Measurements from ENCODE around the gene ADAM15. TPM values are rescaled to one million over a fixed set of nuclear protein-coding genes. Genes with fewer than 3 reads are reported as not detected.

ADAM15 gene
- total and polyA plus RNA-seq, 7 donors, result 37.8 to 186 (median 54.9) TPM

DNA sequence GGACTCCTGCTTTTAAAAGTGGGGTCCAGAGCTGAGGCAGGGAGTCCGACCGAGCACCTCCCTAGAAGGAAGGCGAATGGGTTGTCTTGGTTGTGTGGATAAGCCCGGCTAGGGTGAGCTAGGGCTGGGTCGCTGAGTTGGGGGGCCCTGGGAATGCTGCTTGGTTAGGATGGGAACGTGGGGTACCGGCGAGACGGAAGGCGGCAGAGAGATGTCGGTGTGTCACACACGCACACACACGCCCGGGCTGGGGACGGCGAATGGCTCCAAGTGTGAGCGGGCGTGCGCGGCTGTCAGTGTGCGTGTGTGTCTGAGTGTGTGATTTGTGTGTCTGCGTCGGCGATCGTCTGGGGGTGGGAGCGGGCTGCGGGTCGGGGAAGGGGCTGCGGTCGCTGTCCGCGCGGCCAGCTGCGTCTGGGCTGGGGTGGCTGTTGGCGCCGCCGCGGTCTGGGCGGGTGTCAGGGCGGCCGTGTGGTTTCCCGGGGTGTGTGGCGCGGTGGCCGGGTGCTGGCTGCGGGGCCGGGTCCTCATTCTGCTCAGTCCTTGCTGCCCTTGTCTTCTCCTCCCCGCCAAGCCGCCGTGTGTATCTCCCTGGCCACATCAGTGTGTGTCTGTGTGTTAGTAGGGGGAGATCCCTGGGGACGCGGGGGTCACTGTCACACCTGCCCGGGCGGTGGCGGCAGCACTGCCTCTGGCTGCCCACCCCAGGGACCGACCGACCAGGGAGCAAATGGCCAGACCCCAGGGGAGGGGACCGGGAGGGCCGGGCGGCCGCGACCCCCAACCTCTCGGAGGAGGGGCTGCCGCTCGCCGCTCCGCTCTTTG, 28.6 kb downstream of the ADAM15 start:
- Histone ChIP-seq H3K36me3 (no peaks in the 10 kb centered on the region), H3K27ac (no peak overlapping the region), H3K4me3 (peak overlapping the region in 1 of 4 donors; percentile 50), H3K4me1 (peaks cover 0 to 52% (median 49%) of the 10 kb centered on the region in 4 donors), H3K27me3 (peaks cover 45 to 58% (median 56%) of the 10 kb centered on the region in 3 donors), H3K9me3 (no peaks in the 10 kb centered on the region)
- TF ChIP-seq POLR2AphosphoS5 (IDR thresholded peaks at IDR 0.05) (no peak), POLR2A (IDR thresholded peaks at IDR 0.05) (no peak)
- TF ChIP-seq, protein P1, sequence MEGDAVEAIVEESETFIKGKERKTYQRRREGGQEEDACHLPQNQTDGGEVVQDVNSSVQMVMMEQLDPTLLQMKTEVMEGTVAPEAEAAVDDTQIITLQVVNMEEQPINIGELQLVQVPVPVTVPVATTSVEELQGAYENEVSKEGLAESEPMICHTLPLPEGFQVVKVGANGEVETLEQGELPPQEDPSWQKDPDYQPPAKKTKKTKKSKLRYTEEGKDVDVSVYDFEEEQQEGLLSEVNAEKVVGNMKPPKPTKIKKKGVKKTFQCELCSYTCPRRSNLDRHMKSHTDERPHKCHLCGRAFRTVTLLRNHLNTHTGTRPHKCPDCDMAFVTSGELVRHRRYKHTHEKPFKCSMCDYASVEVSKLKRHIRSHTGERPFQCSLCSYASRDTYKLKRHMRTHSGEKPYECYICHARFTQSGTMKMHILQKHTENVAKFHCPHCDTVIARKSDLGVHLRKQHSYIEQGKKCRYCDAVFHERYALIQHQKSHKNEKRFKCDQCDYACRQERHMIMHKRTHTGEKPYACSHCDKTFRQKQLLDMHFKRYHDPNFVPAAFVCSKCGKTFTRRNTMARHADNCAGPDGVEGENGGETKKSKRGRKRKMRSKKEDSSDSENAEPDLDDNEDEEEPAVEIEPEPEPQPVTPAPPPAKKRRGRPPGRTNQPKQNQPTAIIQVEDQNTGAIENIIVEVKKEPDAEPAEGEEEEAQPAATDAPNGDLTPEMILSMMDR (IDR thresholded peaks at IDR 0.05), result no peak
- WGBS, 2 donors, result 1 to 2% methylated on average over 67 of the region's 67 CpGs
- DNase-seq, result peak; percentile 67
- intact Hi-C loops (cut with DNase I), result no loop called here

GRCh38 chr1:155080312-155081228, 29.5 kb downstream of the ADAM15 start:
- intact Hi-C loops (cut with DNase I), result no loop called here
- 0 to 1% methylated on average over 71 of the region's 71 CpGs for WGBS, 2 donors
- peak overlapping the region in 3 of 4 donors; percentile 18 to 20 (median 20) for H3K4me3 ChIP-seq

DNA sequence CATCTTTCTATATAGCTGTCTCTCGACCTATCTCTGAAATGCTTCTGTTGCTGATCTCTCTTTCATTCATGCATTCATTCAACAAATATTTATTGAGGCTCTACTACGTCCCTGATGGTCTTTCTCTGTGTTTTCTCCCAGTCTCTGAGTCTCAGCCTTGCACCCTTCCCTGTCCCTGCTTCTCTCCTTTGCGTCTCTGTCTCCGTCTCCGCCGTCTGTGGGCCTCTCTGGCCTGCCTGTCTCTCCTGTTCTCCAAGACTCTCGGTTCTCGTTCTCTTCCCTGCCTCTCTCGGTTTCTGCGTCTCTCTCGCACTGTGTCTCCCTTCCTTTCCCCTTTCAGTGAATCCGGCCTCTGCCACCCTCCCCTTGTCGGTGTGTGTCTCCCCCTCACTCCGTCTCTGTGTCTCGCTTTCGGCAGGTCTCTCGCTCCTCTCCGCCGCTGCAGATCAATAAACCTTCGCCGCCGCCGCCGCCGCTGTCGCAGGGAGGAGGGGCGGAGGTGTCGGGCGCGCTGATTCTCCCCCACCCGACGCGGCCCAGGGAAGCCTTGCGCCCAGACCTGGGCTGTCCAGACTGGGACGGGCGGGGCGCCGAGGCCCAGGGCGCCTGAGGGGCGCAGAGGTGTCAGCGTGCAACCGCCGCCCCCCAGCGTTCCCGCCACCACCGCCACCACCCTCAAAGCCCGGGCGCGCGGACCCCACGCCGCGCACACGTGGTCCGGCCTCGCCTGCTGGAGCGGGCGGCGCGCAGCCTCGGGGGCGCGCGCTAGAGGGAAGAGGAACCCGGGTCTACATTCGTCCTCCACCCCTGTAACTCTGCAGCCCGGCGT, 30.6 kb downstream of the ADAM15 start:
- H3K4me1 ChIP-seq, result peaks cover 0 to 63% (median 62%) of the 10 kb centered on the region in 4 donors
- H3K4me3 ChIP-seq, result peak overlapping the region in 2 of 4 donors; percentile 9 to 19
- no peaks in the 10 kb centered on the region for H3K9me3 ChIP-seq
- WGBS, 2 donors, result 1 to 3% methylated on average over 68 of the region's 68 CpGs
- peak; percentile 56 for DNase-seq
- no peak for TF ChIP-seq EP300 (IDR thresholded peaks at IDR 0.05)
- TF ChIP-seq, protein P1 (IDR thresholded peaks at IDR 0.05), result no peak
- TF ChIP-seq POLR2A (IDR thresholded peaks at IDR 0.05), result no peak
- no peak for TF ChIP-seq POLR2AphosphoS5 (IDR thresholded peaks at IDR 0.05)
- no peaks in the 10 kb centered on the region for H3K36me3 ChIP-seq
- intact Hi-C loops (cut with DNase I), result no loop called here
- H3K27me3 ChIP-seq, result peaks cover 45 to 58% (median 56%) of the 10 kb centered on the region in 3 donors
- H3K27ac ChIP-seq, result no peak overlapping the region

More at GRCh38 chr1:155080312-155081228, 29.5 kb downstream of the ADAM15 start:
- Histone ChIP-seq H3K36me3 (no peaks in the 10 kb centered on the region), H3K9me3 (no peaks in the 10 kb centered on the region), H3K27ac (no peak overlapping the region), H3K27me3 (peaks cover 45 to 58% (median 56%) of the 10 kb centered on the region in 3 donors), H3K4me1 (peaks cover 0 to 55% (median 52%) of the 10 kb centered on the region in 4 donors)
- no peak for TF ChIP-seq POLR2AphosphoS5 (IDR thresholded peaks at IDR 0.05)
- TF ChIP-seq EP300 (IDR thresholded peaks at IDR 0.05), result no peak
- no peak for TF ChIP-seq POLR2A (IDR thresholded peaks at IDR 0.05)
- TF ChIP-seq, protein P1 (IDR thresholded peaks at IDR 0.05), result no peak
- peak; percentile 62 for DNase-seq
